SK-N-MC (cell line): ENCODE results near the gene TMEM141.

Experiments
- DNase-seq: peaks from one replicate; pipeline ENCODE4 v3.0.0-alpha.2; 2011; ENCODE audit warnings: low read depth, low spot score
- H3K27ac ChIP-seq: fragments of 200-600 bp; sonication (generic); 2 replicates; pipeline ENCODE4 v1.5.1; 2016; ENCODE audit warnings: mixed run types
- H3K36me3 ChIP-seq: fragments of 200-600 bp; sonication (generic); 2 replicates; pipeline ENCODE4 v1.6.1; 2017; ENCODE audit warnings: antibody characterized with exemption, low read length, mixed read lengths; ENCODE audit not compliant: insufficient read depth
- H3K4me3 ChIP-seq: fragments of 200-600 bp; sonication (generic); 2 replicates; pipeline ENCODE4 v1.5.1; 2016
- H3K9ac ChIP-seq: fragments of 200-600 bp; sonication (generic); 2 replicates; pipeline ENCODE4 v1.8.0; 2017; ENCODE audit warnings: mixed run types, mixed read lengths; ENCODE audit not compliant: insufficient read length
- H3K9me3 ChIP-seq: fragments of 200-600 bp; sonication (generic); 2 replicates; pipeline ENCODE4 v1.6.1; 2017; ENCODE audit warnings: low read depth, mild to moderate bottlenecking, antibody characterized with exemption, low read length, moderate library complexity, mixed read lengths
- EZH2 ChIP-seq: fragments of 200-600 bp; sonication (generic); IDR thresholded peaks from one replicate; pipeline ENCODE4 v1.6.1; 2017; ENCODE audit warnings: antibody characterized with exemption
- FOXP2 ChIP-seq: optimal IDR thresholded peaks from 2 replicates; pipeline ENCODE3; 2011; ENCODE audit warnings: mild to moderate bottlenecking, moderate library complexity; ENCODE audit not compliant: insufficient read depth; ENCODE audit errors: extremely low read length, control extremely low read depth
- POLR2AphosphoS5 ChIP-seq: IDR thresholded peaks from 2 replicates; pipeline ENCODE4 v1.6.1; 2012; ENCODE audit warnings: mild to moderate bottlenecking, low read depth, low read length, borderline replicate concordance

TMEM141 gene

GRCh38 chr9:136826703-136827582 is 35.8 kb downstream of the TMEM141 start:
- no peak for TF ChIP-seq POLR2AphosphoS5
- TF ChIP-seq FOXP2 = no peak
- no peak for TF ChIP-seq EZH2
- Histone ChIP-seq H3K4me3 (no peak overlapping the region), H3K9me3 (no peaks in the 10 kb centered on the region), H3K36me3 (peaks cover 56% of the 10 kb centered on the region; the same call in 1 of the 2 replicates), H3K9ac (no peak overlapping the region), H3K27ac (no peak overlapping the region)
- DNase-seq = no peak

GRCh38 chr9:136827794-136828473 is 36.8 kb downstream of the TMEM141 start:
- Histone ChIP-seq H3K27ac (no peak overlapping the region), H3K9ac (no peak overlapping the region), H3K36me3 (peaks cover 62% of the 10 kb centered on the region; the same call in 1 of the 2 replicates), H3K9me3 (no peaks in the 10 kb centered on the region), H3K4me3 (no peak overlapping the region)
- TF ChIP-seq POLR2AphosphoS5 (no peak), EZH2 (no peak), FOXP2 (no peak)
- no peak for DNase-seq

- H3K4me3 ChIP-seq = no peak overlapping the region
- H3K9me3 ChIP-seq = no peaks in the 10 kb centered on the region
- DNase-seq = no peak
- no peak overlapping the region for H3K9ac ChIP-seq
- no peak overlapping the region for H3K27ac ChIP-seq
- peaks cover 62% of the 10 kb centered on the region; the same call in 1 of the 2 replicates for H3K36me3 ChIP-seq
- TF ChIP-seq FOXP2 = no peak
- no peak for TF ChIP-seq EZH2
- TF ChIP-seq POLR2AphosphoS5 = no peak; the same call in 1 of the 2 replicates
Observed at GRCh38 chr9:136828474-136829140, 37.5 kb downstream of the TMEM141 start.

- DNase-seq = no peak
- TF ChIP-seq FOXP2 (no peak), EZH2 (no peak), POLR2AphosphoS5 (no peak; the same call in 1 of the 2 replicates)
- Histone ChIP-seq H3K9ac (no peak overlapping the region), H3K4me3 (no peak overlapping the region), H3K9me3 (no peaks in the 10 kb centered on the region), H3K36me3 (peaks cover 62% of the 10 kb centered on the region; the same call in 1 of the 2 replicates), H3K27ac (no peak overlapping the region)
Observed at GRCh38 chr9:136829412-136829811, 38.3 kb downstream of the TMEM141 start.

- no peak for DNase-seq
- Histone ChIP-seq H3K36me3 (peaks cover 56% of the 10 kb centered on the region; the same call in 1 of the 2 replicates), H3K9me3 (no peaks in the 10 kb centered on the region), H3K9ac (no peak overlapping the region), H3K4me3 (no peak overlapping the region), H3K27ac (no peak overlapping the region)
- TF ChIP-seq EZH2 (no peak), POLR2AphosphoS5 (no peak), FOXP2 (no peak)
Observed at GRCh38 chr9:136829981-136830885, 39.1 kb downstream of the TMEM141 start.

- Histone ChIP-seq H3K9ac (no peak overlapping the region), H3K4me3 (no peak overlapping the region), H3K36me3 (peaks cover 48% of the 10 kb centered on the region; the same call in 1 of the 2 replicates), H3K9me3 (no peaks in the 10 kb centered on the region), H3K27ac (0 out of 2 replicates have a peak overlapping the region, but pooled peaks have one; percentile 13)
- TF ChIP-seq EZH2 (no peak), POLR2AphosphoS5 (no peak), FOXP2 (no peak)
- no peak for DNase-seq
Observed at GRCh38 chr9:136831002-136831719, 40.0 kb downstream of the TMEM141 start.

GRCh38 chr9:136831720-136832104 is 40.6 kb downstream of the TMEM141 start:
- TF ChIP-seq POLR2AphosphoS5 (no peak), FOXP2 (no peak), EZH2 (no peak)
- Histone ChIP-seq H3K9ac (no peak overlapping the region), H3K36me3 (peaks cover 43% of the 10 kb centered on the region; the same call in 1 of the 2 replicates)

More at GRCh38 chr9:136831720-136832104, 40.6 kb downstream of the TMEM141 start:
- no peak overlapping the region for H3K27ac ChIP-seq
- no peaks in the 10 kb centered on the region for H3K9me3 ChIP-seq
- DNase-seq = no peak
- H3K4me3 ChIP-seq = no peak overlapping the region
